Fibroblast of mammary gland (primary cell): ENCODE data around the gene INSM2.

Source experiments
- DNase-seq: peaks from one replicate; pipeline ENCODE4 v3.0.0-alpha.2; 2010; ENCODE audit warnings: low read depth
- H3K4me3 ChIP-seq: 2 replicates; pipeline ENCODE4 v1.5.1; 2011; ENCODE audit warnings: low read depth, mild to moderate bottlenecking, low read length, moderate library complexity; ENCODE audit not compliant: control insufficient read depth
- TF ChIP-seq, protein P1 (sequence below): conservative IDR thresholded peaks from 2 replicates; pipeline ENCODE4 v1.5.1; 2011; ENCODE audit warnings: low read depth, low read length, inconsistent platforms; ENCODE audit not compliant: control insufficient read depth, insufficient read depth

Gene INSM2

DNA sequence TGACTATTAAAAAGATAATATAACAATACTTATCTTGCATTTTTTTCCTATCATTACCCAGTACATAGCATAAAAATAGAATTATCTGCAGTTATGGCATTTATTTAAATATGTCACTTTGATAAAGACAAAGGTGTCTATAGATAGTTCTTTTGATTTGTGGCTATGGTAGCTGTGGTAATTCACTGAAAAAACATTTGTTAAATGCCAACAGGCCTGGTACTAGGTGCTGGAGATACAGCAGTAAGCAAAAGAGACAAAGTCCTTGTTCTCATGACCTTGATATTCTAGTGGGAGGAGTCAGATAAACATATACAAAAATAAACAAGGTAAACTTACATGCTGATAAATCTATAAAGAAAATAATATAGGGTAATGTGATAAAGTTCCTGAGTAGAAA lies 44.7 kb downstream of the INSM2 start:
- H3K4me3 ChIP-seq = no peak overlapping the region
- DNase-seq = no peak
- TF ChIP-seq, protein P1, sequence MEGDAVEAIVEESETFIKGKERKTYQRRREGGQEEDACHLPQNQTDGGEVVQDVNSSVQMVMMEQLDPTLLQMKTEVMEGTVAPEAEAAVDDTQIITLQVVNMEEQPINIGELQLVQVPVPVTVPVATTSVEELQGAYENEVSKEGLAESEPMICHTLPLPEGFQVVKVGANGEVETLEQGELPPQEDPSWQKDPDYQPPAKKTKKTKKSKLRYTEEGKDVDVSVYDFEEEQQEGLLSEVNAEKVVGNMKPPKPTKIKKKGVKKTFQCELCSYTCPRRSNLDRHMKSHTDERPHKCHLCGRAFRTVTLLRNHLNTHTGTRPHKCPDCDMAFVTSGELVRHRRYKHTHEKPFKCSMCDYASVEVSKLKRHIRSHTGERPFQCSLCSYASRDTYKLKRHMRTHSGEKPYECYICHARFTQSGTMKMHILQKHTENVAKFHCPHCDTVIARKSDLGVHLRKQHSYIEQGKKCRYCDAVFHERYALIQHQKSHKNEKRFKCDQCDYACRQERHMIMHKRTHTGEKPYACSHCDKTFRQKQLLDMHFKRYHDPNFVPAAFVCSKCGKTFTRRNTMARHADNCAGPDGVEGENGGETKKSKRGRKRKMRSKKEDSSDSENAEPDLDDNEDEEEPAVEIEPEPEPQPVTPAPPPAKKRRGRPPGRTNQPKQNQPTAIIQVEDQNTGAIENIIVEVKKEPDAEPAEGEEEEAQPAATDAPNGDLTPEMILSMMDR = no peak
